Measurements from ENCODE around the gene ZFYVE28. TPM values are rescaled to one million over a fixed set of nuclear protein-coding genes. Genes with fewer than 3 reads are reported as not detected.

Gene ZFYVE28
- total and polyA plus RNA-seq, 2 of the 8 experiments (the other 6 are each of a cell fraction or from before 2014, with no cell fraction given): 1.7 to 4.9 TPM

- Histone ChIP-seq H3K36me3 (ENCODE audit: control insufficient read depth in 2 of 4, insufficient read depth in 4 of 4, low read length in 3 of 4) (no peaks in the 10 kb centered on the region), H3K27me3 (replicated peaks in 1 of 4; ENCODE audit: control insufficient read depth in 3 of 4, extremely low read depth in 1 of 4, insufficient read depth in 3 of 4, low read length in 3 of 4) (no peaks in the 10 kb centered on the region), H3K4me3 (ENCODE audit: extremely low read depth in 1 of 4, insufficient read depth in 2 of 4, low read depth in 3 of 4, low read length in 4 of 4) (no peak overlapping the region), H2BK20ac (ENCODE audit: low read length) (no peak overlapping the region), H3K79me2 (ENCODE audit: control insufficient read depth in 1 of 2, insufficient read depth in 2 of 2, low read length in 2 of 2) (no peaks in the 10 kb centered on the region), H3K9ac (replicated peaks in 1 of 4; ENCODE audit: extremely low read depth in 1 of 4, low read depth in 3 of 4, low read length in 3 of 4) (no peak overlapping the region), H3K14ac (ENCODE audit: insufficient read length) (no peak overlapping the region), H3K79me1 (ENCODE audit: low read depth, low read length) (no peaks in the 10 kb centered on the region), H3K27ac (ENCODE audit: low read depth, low read length) (no peak overlapping the region), H3K56ac (replicated peaks; ENCODE audit: insufficient read length, low read depth, low read length) (no peak overlapping the region), H3K4me2 (ENCODE audit: insufficient read depth in 1 of 2, low read depth in 2 of 2, low read length in 2 of 2) (no peak overlapping the region), H2BK12ac (ENCODE audit: low read depth, low read length) (no peak overlapping the region), H2BK5ac (ENCODE audit: low read depth, low read length) (no peak overlapping the region), H3K18ac (ENCODE audit: extremely low read depth, low read length) (no peak overlapping the region), H4K5ac (ENCODE audit: insufficient read length, low read depth, low read length) (no peak overlapping the region), H4K8ac (ENCODE audit: extremely low read depth, insufficient read depth, low read length) (no peak overlapping the region), H2BK15ac (ENCODE audit: low read length) (no peak overlapping the region), H4K91ac (replicated peaks; ENCODE audit: insufficient read length, low read length) (no peak overlapping the region), H3K9me3 (ENCODE audit: insufficient read depth in 2 of 2, low read depth in 1 of 2, low read length in 1 of 2) (no peaks in the 10 kb centered on the region), H2AFZ (ENCODE audit: low read length) (no peak overlapping the region), H3K23ac (ENCODE audit: insufficient read length) (no peak overlapping the region), H2BK120ac (replicated peaks; ENCODE audit: low read depth, low read length) (no peak overlapping the region), H2AK5ac (ENCODE audit: low read depth, low read length) (no peak overlapping the region), H4K20me1 (replicated peaks in 1 of 2; ENCODE audit: control insufficient read depth in 1 of 2, insufficient read depth in 2 of 2, low read length in 2 of 2) (peaks cover 0 to 3% of the 10 kb centered on the region in 2 experiments), H3K23me2 (ENCODE audit: low read depth, low read length) (peaks cover 15% of the 10 kb centered on the region; the same call in 1 of the 2 replicates), H3K4me1 (replicated peaks in 1 of 4; ENCODE audit: control insufficient read depth in 3 of 4, insufficient read depth in 4 of 4, low read length in 3 of 4) (no peaks in the 10 kb centered on the region), H3K4ac (replicated peaks; ENCODE audit: insufficient read length, low read depth, low read length) (no peak overlapping the region)
- WGBS, 2 experiments (ENCODE audit: extremely low coverage in 1 of 2, insufficient coverage in 1 of 2, insufficient read length in 1 of 2, insufficient replicate concordance in 2 of 2, low coverage in 1 of 2, low lambda C conversion rate in 2 of 2, missing lambda C conversion rate in 1 of 2): 95% methylated on average over 8 of the region's 11 CpGs; no CpG with 5 or more reads in 1 of the 2 experiments
- DNase-seq (ENCODE audit: low read depth in 1 of 2, low spot score in 2 of 2) (no peak), FAIRE-seq (no peak)
- ChIA-PET POLR2A (ENCODE audit: partially characterized antibody) (no interaction called here), CTCF (ENCODE audit: partially characterized antibody) (interaction anchor here (0.5 to 5.7 kb wide), 7 partner anchors 6 to 671 kb away, joined by 3 to 53 read pairs (median 3); no protein-coding TSS in a partner anchor)
- TF ChIP-seq, protein P1, sequence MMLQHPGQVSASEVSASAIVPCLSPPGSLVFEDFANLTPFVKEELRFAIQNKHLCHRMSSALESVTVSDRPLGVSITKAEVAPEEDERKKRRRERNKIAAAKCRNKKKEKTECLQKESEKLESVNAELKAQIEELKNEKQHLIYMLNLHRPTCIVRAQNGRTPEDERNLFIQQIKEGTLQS (IDR thresholded peaks at IDR 0.05; ENCODE audit: insufficient read depth, low read depth, low read length): no peak
- TF ChIP-seq SUZ12 (IDR thresholded peaks at IDR 0.05; ENCODE audit: low read length) (no peak), BCL11A (IDR thresholded peaks at IDR 0.05; ENCODE audit: low read depth in 2 of 2, low read length in 2 of 2) (no peak), POLR2A (IDR thresholded peaks at IDR 0.05; ENCODE audit: control extremely low read depth in 1 of 2, low read depth in 2 of 2, low read length in 2 of 2) (no peak), CTBP2 (IDR thresholded peaks at IDR 0.05; ENCODE audit: borderline replicate concordance, insufficient read depth, insufficient read length, low read length) (no peak), CBX8 (IDR thresholded peaks at IDR 0.05; ENCODE audit: borderline replicate concordance, low read depth, low read length) (no peak), BRCA1 (IDR thresholded peaks at IDR 0.05; ENCODE audit: low read depth, low read length) (no peak), SIN3A (conservative IDR thresholded peaks at IDR 0.05 in 1 of 2, IDR thresholded peaks at IDR 0.05 in 1 of 2; ENCODE audit: low read depth in 1 of 2, low read length in 2 of 2) (no peak), POLR2AphosphoS5 (IDR thresholded peaks at IDR 0.05; ENCODE audit: low read depth, low read length) (no peak), SIX5 (IDR thresholded peaks at IDR 0.05; ENCODE audit: low read depth, low read length) (no peak), NANOG (IDR thresholded peaks at IDR 0.05; ENCODE audit: insufficient read depth, low read depth, low read length, poor library complexity, severe bottlenecking) (no peak)
- TF ChIP-seq, protein P2, sequence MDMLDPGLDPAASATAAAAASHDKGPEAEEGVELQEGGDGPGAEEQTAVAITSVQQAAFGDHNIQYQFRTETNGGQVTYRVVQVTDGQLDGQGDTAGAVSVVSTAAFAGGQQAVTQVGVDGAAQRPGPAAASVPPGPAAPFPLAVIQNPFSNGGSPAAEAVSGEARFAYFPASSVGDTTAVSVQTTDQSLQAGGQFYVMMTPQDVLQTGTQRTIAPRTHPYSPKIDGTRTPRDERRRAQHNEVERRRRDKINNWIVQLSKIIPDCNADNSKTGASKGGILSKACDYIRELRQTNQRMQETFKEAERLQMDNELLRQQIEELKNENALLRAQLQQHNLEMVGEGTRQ (IDR thresholded peaks at IDR 0.05; ENCODE audit: low read length): no peak
Measured at GRCh38 chr4:2449051-2449450, 30.6 kb upstream of the ZFYVE28 start.

Data from H1 (cell line).